ENCODE data around the gene PIH1D1.

Gene PIH1D1

DNA sequence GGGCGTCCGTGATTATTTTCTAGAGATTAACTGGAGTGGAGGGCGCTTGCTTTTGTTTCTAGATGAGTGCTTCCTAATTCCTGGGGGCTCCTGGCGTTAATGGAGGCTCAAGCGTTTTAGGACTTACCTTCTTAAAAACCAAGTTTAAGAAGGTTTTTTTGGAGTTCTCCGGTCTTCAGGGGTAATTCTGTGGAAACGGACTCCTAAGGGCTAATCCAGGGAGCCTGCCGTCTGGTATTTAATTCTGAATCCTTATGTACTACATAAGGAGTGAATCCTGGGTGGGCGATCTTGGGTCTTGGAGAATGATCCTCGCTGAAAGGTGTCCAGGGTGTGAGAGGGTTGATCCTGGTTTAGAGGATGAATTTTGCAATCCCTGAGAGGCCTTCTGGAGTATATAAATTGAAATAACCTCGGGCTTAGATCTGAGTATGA lies 45.0 kb upstream of the PIH1D1 start:
- Histone ChIP-seq H3K4me1 (ENCODE audit: control insufficient read depth in 1 of 2, insufficient read depth in 1 of 2, low read depth in 1 of 2, low read length in 1 of 2) (peaks cover 45 to 51% of the 10 kb centered on the region in 2 experiments), H3K27ac (peak overlapping the region; percentile 86), H3K4me3 (ENCODE audit: low read depth in 1 of 2, low read length in 1 of 2) (peak overlapping the region; percentile 85 to 93), H3K27me3 (peaks cover 7% of the 10 kb centered on the region), H3K9me3 (no peaks in the 10 kb centered on the region), H3K36me3 (peaks cover 39% of the 10 kb centered on the region)
- TF ChIP-seq, protein P1, sequence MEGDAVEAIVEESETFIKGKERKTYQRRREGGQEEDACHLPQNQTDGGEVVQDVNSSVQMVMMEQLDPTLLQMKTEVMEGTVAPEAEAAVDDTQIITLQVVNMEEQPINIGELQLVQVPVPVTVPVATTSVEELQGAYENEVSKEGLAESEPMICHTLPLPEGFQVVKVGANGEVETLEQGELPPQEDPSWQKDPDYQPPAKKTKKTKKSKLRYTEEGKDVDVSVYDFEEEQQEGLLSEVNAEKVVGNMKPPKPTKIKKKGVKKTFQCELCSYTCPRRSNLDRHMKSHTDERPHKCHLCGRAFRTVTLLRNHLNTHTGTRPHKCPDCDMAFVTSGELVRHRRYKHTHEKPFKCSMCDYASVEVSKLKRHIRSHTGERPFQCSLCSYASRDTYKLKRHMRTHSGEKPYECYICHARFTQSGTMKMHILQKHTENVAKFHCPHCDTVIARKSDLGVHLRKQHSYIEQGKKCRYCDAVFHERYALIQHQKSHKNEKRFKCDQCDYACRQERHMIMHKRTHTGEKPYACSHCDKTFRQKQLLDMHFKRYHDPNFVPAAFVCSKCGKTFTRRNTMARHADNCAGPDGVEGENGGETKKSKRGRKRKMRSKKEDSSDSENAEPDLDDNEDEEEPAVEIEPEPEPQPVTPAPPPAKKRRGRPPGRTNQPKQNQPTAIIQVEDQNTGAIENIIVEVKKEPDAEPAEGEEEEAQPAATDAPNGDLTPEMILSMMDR (IDR thresholded peaks at IDR 0.05): no peak

DNA sequence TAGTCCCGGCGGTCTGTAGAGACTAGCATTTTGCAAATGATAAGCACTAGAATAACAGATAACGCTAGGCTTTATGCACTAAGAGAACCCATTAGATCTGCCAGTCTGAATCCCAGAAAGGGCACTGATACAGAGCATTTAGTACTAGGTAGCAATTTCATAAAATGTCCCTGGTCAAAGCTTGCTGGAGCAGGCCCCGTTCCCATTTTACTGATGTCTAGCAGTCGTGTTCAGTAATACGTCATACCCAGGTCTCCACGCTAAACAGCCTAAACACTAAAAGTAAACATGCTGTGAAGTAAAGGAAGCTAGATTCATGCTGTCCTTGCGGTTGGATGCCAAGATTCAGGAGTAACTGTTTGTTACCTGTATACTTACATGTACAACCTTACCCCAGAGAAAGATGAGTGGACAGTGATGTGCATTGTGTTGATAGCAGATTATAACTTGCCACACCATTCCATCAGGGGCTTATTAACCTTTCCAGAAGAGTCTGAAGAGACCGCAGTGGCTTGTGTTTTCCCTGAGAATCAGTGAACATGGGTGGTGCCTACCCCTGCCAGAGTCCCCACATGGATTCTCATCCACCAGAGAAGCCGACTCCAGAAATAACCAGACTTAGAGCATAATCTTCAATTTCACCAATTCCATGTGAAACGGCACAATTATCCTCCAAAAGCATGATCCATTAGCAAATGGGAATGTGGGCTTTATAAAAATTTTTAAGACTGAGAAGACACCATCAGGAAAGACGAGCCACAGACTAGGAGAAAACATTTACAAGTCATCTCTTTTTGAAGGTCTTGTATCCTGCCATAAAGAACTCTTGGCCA lies 41.2 kb upstream of the PIH1D1 start:
- TF ChIP-seq, protein P1 (IDR thresholded peaks at IDR 0.05): no peak
- H3K4me3 ChIP-seq (ENCODE audit: low read depth in 1 of 2, low read length in 1 of 2): no peak overlapping the region
- H3K27ac ChIP-seq: no peak overlapping the region
- H3K9me3 ChIP-seq: no peaks in the 10 kb centered on the region
- H3K27me3 ChIP-seq: no peaks in the 10 kb centered on the region
- peaks cover 42% of the 10 kb centered on the region for H3K36me3 ChIP-seq
- peaks cover 37 to 40% of the 10 kb centered on the region in 2 experiments for H3K4me1 ChIP-seq (ENCODE audit: control insufficient read depth in 1 of 2, insufficient read depth in 1 of 2, low read depth in 1 of 2, low read length in 1 of 2)

DNA sequence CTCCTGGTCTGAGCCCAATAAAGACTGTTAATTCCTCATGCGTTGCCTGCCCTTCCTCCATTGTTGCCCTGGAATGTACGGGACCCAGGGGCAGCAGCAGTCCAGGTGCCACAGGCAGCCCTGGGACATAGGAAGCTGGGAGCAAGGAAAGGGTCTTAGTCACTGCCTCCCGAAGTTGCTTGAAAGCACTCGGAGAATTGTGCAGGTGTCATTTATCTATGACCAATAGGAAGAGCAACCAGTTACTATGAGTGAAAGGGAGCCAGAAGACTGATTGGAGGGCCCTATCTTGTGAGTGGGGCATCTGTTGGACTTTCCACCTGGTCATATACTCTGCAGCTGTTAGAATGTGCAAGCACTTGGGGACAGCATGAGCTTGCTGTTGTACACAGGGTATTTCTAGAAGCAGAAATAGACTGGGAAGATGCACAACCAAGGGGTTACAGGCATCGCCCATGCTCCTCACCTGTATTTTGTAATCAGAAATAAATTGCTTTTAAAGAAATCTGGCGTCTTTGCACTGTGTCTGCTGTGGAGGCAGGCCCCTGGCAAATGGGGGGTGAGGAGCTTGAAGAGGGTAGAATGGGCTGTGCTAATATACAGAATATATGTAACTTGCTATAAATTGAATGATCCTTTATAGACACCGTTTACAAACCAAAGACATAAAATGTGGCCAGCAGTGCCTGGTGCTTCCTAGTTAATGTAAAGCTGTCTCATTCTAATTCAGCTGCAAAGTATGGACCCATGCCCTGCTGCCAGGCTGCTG lies 40.4 kb upstream of the PIH1D1 start:
- peaks cover 30 to 34% of the 10 kb centered on the region in 2 experiments for H3K4me1 ChIP-seq (ENCODE audit: control insufficient read depth in 1 of 2, insufficient read depth in 1 of 2, low read depth in 1 of 2, low read length in 1 of 2)
- TF ChIP-seq, protein P1 (IDR thresholded peaks at IDR 0.05): no peak
- H3K27ac ChIP-seq: no peak overlapping the region

DNA sequence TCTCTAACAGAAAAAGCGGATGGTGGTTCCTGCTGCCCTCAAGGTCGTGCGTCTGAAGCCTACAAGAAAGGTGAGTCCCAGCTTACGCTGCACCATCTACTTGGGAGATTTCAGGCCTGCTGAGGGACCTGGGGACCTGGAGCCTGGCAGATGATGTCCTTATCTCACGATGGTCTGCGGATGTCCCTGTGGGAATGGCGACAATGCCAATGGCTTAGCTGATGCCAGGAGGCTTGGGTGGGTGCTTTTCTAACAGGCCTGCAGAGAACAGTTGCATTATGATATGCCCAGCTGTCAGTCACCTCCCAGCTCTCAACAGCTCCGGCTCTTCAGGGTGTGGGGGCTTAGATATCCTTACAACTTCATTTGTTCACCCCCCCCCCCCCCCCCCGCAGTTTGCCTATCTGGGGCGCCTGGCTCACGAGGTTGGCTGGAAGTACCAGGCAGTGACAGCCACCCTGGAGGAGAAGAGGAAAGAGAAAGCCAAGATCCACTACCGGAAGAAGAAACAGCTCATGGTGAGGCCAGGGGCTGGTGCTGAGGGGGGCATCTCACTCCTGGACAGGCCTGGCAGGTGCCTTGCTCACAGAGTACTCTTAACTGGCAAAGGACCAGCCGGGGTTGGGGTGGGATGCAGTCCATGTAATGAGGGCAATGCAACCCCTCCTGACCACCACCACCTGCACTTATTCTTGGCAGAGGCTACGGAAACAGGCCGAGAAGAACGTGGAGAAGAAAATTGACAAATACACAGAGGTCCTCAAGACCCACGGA lies 39.6 kb upstream of the PIH1D1 start:
- Histone ChIP-seq H3K9me3 (no peaks in the 10 kb centered on the region), H3K36me3 (peaks cover 37% of the 10 kb centered on the region), H3K27ac (no peak overlapping the region), H3K27me3 (no peaks in the 10 kb centered on the region), H3K4me1 (ENCODE audit: control insufficient read depth in 1 of 2, insufficient read depth in 1 of 2, low read depth in 1 of 2, low read length in 1 of 2) (peaks cover 25 to 31% of the 10 kb centered on the region in 2 experiments), H3K4me3 (ENCODE audit: low read depth in 1 of 2, low read length in 1 of 2) (no peak overlapping the region)
- TF ChIP-seq, protein P1 (IDR thresholded peaks at IDR 0.05): no peak

More for the DNA sequence above, 40.4 kb upstream of the PIH1D1 start:
- H3K4me3 ChIP-seq (ENCODE audit: low read depth in 1 of 2, low read length in 1 of 2): no peak overlapping the region
- peaks cover 37% of the 10 kb centered on the region for H3K36me3 ChIP-seq
- no peaks in the 10 kb centered on the region for H3K9me3 ChIP-seq
- H3K27me3 ChIP-seq: no peaks in the 10 kb centered on the region

DNA sequence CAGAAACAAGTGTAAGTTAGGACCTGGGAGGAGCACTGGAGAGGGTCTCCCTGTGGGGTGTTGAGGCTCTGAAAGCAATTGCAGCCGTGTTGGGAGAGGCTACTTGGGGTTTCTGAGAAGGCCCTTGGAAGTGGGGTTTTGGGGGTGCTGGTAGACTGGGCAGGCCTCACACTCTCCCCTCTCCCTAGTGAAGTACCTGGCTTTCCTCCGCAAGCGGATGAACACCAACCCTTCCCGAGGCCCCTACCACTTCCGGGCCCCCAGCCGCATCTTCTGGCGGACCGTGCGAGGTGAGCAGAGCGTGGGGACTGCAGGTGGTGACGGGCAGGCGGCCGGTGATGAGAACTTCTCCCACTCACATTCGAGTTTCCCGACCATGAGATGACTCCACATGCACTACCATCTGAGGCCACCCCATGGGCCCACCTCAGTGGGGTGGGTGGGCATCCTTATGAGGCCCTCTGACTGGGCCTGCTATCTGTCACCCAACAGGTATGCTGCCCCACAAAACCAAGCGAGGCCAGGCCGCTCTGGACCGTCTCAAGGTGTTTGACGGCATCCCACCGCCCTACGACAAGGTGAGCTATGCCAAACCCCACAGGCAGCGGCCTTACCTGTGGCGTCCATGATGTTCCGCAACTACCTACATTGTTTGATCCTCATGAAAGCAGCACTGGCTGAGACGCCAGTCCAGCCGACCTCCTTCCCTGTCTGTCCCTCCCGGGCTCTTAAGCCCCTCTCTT lies 38.8 kb upstream of the PIH1D1 start:
- TF ChIP-seq, protein P1 (IDR thresholded peaks at IDR 0.05): no peak
- peaks cover 37% of the 10 kb centered on the region for H3K36me3 ChIP-seq
- H3K27ac ChIP-seq: peak overlapping the region; percentile 83
- H3K4me1 ChIP-seq (ENCODE audit: control insufficient read depth in 1 of 2, insufficient read depth in 1 of 2, low read depth in 1 of 2, low read length in 1 of 2): peaks cover 22 to 26% of the 10 kb centered on the region in 2 experiments
- no peaks in the 10 kb centered on the region for H3K27me3 ChIP-seq
- H3K4me3 ChIP-seq (ENCODE audit: low read depth in 1 of 2, low read length in 1 of 2): no peak overlapping the region
- no peaks in the 10 kb centered on the region for H3K9me3 ChIP-seq

All from neutrophil (primary cell).